GM12891 (cell line): Measurements from ENCODE around the gene NEDD4L.

Experiments used
- DNase-seq: peaks from one replicate; pipeline ENCODE4 v3.0.0; 2011; ENCODE audit warnings: low spot score; ENCODE audit not compliant: insufficient read length
- FAIRE-seq: peaks from 2 replicates; lab custom pipeline; 2011; peaks lifted over from hg19 to GRCh38; lab: Jason Lieb, UNC
- PAX5 ChIP-seq: IDR thresholded peaks from 2 replicates; pipeline ENCODE4 v1.6.1; 2011; ENCODE audit warnings: low read length, moderate library complexity, mild to moderate bottlenecking; ENCODE audit not compliant: insufficient read depth, severe bottlenecking
- POLR2A ChIP-seq: IDR thresholded peaks from 2 replicates; pipeline ENCODE4 v1.6.1; 2011; ENCODE audit warnings: low read depth, low read length, control low read depth
- POLR2AphosphoS5 ChIP-seq: IDR thresholded peaks from 2 replicates; pipeline ENCODE4 v1.6.1; 2011; ENCODE audit warnings: low read depth, low read length, control low read depth
- POU2F2 ChIP-seq: IDR thresholded peaks from 2 replicates; pipeline ENCODE4 v1.6.1; 2011; ENCODE audit warnings: low read depth, mild to moderate bottlenecking, control low read depth, low read length, moderate library complexity
- SPI1 ChIP-seq: IDR thresholded peaks from 2 replicates; pipeline ENCODE4 v1.6.1; 2011; ENCODE audit warnings: low read depth, low read length, control low read depth
- TAF1 ChIP-seq: IDR thresholded peaks from 2 replicates; pipeline ENCODE4 v1.6.1; 2011; ENCODE audit warnings: low read depth, low read length, control low read depth

NEDD4L gene

DNA sequence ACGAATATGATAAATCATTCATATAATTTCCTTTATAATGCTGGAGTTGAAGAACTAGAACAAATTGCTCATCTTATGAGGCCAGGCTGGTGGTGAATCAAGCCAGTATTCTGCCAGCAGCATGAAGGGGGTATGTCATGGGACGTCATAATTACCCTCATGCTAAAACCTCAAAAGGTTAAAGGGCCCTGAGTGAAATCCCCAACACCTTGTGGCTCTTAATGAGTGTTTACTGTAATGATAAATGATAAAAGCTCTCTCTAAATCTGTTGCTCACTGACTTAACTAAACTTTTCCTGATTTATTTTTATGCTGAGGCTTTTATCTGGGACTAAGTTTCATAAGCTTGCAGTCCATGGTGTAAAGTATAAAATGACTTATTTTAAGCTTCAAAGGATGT is 18.3 kb upstream of the NEDD4L start:
- FAIRE-seq (no peak), DNase-seq (no peak)
- no peak for TF ChIP-seq POLR2A
- no peak for TF ChIP-seq TAF1

DNA sequence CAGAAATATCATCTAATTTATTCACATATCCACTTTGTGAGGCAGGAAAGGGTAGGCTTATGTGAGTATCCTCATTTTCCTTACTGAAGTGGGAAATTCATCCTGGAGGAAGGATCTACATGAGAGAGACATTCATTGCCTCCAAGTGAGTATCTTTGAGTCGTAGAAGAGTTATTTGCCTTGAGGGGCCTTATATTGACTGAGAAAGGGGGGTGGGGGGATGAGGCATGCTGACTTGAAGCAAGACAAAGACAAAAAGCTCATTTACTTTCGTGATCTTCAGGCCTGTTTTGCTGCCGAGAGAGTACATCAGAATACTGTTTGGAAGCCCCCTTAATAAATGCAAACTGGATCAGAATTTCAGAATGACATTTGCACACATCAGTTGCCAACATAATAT is 17.6 kb upstream of the NEDD4L start:
- FAIRE-seq, result no peak
- TF ChIP-seq POLR2AphosphoS5 (no peak), PAX5 (no peak), TAF1 (no peak), SPI1 (no peak), POLR2A (no peak), POU2F2 (no peak)
- no peak for DNase-seq

DNA sequence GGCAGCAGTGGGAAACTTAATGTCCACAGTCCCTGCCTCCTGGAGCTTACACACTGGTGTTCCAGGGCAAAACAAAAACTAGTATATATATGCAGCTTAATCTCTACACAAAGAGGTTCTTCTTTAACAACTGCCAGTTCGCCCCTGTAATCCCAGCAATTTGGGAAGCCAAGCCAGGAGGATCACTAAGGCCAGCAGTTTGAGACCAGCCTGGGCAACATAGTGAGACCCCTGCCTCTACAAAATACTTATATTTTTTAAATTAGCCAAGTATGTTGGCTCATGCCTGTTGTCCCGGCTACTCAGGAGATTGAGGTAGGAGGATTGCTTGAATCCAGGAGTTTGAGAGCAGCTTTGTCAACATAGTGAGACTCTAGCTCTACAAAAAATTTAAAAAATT is 17.2 kb upstream of the NEDD4L start:
- no peak for DNase-seq
- TF ChIP-seq TAF1 (no peak), POLR2AphosphoS5 (no peak), SPI1 (no peak), PAX5 (no peak), POU2F2 (no peak), POLR2A (no peak)
- no peak for FAIRE-seq

DNA sequence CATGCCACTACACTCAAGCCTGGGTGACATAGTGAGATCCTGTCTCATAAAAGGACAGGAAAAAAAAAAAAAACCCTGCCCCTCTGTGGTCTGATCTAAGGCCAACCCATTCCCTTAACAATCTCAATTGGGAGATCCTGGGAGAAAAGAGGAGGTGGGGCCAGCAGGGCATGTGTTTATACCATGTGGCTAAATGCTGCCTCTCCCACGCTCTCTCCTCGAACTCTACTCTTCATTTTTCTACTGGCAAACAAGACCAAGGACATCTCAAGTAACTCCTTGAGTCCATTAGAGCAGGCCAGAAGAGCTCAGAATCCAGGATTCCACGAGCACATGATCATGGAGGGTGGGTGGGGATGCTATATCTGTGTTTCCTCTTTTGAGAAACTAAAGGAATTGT is 16.7 kb upstream of the NEDD4L start:
- no peak for FAIRE-seq
- no peak for TF ChIP-seq SPI1
- TF ChIP-seq POU2F2, result no peak
- no peak for TF ChIP-seq PAX5
- no peak for TF ChIP-seq POLR2A
- no peak for TF ChIP-seq POLR2AphosphoS5
- TF ChIP-seq TAF1, result no peak
- DNase-seq, result no peak

DNA sequence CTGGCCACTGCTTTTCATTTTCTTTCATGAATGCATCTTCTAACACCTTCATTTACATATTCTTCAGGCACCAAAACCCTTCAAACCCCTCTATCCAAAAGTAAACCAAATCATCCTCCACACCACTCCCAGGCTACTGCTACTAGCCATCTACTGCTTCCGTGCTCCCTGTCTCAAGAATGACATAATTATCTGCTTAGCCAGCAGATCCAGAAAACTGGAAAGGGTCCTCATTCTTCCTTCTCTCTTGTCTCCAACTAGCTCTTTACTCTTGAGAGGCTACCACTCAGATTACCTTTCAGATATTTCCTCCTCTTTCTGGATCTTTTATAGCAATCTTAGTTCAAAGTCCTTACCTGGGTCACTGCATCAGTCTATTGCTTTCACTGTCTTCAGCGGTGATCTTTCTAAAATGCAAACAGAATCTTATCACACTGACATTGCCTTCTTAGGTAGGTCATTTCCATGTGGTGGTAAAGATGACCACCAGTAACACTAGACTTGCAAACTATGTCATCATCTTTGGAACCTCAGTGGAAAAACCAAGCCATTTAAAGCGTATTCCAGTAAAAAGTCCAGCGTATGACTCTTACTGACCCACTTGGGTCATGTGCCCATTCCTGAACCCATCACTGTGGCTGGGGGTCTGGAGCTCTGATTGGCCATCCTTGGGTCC is 15.8 kb upstream of the NEDD4L start:
- FAIRE-seq, result no peak
- TF ChIP-seq POLR2A, result no peak
- no peak for TF ChIP-seq TAF1
- no peak for TF ChIP-seq POU2F2
- no peak for TF ChIP-seq SPI1
- no peak for TF ChIP-seq PAX5
- no peak for TF ChIP-seq POLR2AphosphoS5

DNA sequence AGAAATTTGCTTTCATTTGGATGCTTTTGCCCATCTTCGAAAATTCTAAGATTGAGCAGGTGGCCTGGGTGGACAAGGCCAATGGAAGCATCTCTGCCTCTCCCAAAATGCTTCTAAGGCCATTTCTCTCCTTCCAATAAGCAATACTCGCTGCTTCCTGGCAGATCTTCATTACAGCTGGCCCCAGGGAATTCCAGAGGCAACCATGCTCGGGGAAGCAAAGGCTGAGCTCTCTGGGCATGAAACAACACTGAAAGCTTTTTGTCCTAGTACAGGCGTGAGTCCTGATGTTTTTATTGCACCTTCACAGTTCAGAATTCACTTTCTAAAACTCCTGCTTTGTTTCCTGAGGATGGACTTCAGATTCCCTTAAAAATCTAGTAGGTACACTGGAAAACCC is 11.8 kb upstream of the NEDD4L start:
- DNase-seq, result no peak
- FAIRE-seq, result no peak
- TF ChIP-seq TAF1 (no peak), POLR2A (no peak), POU2F2 (no peak), SPI1 (no peak), PAX5 (no peak), POLR2AphosphoS5 (no peak)

More for the DNA sequence above, 15.8 kb upstream of the NEDD4L start:
- DNase-seq, result no peak

DNA sequence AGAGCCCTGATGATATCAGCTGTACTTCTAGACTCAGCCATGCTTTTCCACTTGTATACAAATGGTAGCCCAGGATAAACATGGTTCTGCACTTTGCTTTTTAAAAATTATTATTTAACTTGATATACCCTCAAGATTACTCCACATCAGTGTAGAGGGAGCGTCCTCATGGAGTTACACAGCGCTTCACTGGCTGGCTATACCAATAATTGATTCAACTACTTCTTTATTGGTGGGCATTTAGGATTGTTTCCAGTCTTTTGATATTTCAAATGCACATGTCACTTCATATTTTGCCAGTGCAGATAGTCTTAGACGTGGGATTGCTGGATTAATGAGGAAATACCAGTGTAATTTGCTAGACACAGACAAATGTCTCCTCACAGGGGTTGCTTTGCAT is 10.8 kb upstream of the NEDD4L start:
- FAIRE-seq (no peak), DNase-seq (no peak)
- no peak for TF ChIP-seq POU2F2
- no peak for TF ChIP-seq PAX5
- no peak for TF ChIP-seq POLR2A
- TF ChIP-seq SPI1, result no peak
- no peak for TF ChIP-seq POLR2AphosphoS5
- no peak for TF ChIP-seq TAF1

DNA sequence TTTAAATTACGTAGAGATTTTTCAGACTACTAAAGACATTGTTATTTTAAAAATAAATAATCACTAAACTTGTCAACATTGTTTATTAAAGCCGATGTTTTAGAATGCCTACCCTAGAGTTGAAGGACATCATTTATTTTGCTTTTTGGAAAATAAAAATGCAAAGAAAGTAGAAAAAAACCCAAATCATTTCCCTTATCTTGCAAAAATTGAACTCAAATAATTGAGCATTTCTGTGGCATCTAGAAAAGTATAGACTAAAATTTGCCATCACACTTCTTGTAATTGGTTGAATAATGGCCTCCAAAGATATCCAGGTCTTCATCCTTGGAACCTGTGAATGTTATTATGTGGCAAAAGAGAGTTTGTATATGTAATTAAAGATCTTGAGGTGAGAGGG is 9.7 kb upstream of the NEDD4L start:
- TF ChIP-seq PAX5 (no peak), SPI1 (no peak), POU2F2 (no peak), POLR2AphosphoS5 (no peak), POLR2A (no peak), TAF1 (no peak)
- FAIRE-seq (no peak), DNase-seq (no peak)

DNA sequence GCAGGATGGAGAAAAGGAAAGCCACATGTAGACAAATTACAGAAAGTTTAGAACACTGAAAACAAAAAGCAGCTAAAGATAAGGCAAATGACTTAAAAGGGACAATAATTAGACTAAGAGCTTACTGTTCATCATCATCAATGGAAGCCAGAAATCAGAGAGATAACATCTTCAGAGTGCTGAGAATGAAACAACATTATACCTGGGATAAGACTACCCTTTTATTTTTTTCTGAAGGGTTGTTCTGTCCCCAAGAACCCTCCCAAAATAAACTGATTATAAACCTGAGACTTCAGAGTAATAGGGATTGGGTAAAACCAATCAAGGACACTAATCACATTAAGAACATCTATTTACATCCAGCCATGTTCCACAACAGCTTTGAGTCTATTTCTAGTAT is 6.9 kb upstream of the NEDD4L start:
- no peak for DNase-seq
- TF ChIP-seq POLR2A (no peak), POLR2AphosphoS5 (no peak), PAX5 (no peak), TAF1 (no peak), SPI1 (no peak), POU2F2 (no peak)
- no peak for FAIRE-seq

DNA sequence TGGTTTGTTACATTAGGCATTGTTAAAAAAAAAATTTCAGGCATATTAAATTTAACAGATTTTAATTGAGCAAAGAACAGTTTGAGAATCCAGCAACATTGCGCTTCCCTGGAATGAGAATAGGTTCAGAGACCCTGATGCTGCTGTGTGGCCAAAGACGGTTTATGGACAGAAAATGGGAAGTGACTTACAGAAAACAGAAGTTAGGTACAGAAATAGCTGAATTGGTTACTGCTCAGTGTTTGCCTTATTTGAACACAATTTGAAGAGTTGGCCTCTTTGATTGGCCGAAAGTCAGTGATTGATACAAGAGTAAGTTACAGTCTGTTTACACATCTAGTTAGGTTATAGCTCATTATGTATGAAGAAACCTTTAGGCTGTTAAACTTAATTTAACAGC is 6.0 kb upstream of the NEDD4L start:
- no peak for DNase-seq
- TF ChIP-seq SPI1 (peak; percentile 71), TAF1 (no peak)
- peak; percentile 67 for FAIRE-seq

DNA sequence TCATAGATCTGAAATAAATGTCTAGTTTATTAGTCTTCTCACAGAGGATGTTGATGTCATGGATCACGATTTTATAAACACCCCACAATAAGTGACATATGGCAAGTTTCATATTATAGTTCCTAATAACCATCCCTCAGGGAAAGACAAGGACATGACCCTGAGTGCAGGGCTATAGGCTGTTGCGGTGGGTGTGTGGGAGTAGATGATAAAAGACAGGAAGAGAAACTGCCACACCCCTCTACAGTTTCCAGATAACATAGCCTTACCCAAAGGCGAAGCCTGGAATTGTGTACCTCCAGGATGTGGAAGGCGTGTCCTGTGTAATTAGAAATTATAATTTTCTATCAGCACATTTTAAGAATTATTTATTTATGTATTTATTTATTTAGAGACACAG is 2.4 kb upstream of the NEDD4L start:
- FAIRE-seq, result no peak
- TF ChIP-seq POLR2AphosphoS5 (no peak), POU2F2 (no peak), POLR2A (no peak), SPI1 (peak; percentile 44), TAF1 (no peak), PAX5 (no peak)

More for the DNA sequence above, 2.4 kb upstream of the NEDD4L start:
- DNase-seq, result no peak
